ENCODE data around the gene SIK3. TPM values are rescaled to one million over a fixed set of nuclear protein-coding genes. Genes with fewer than 3 reads are reported as not detected.

The SIK3 gene
- total RNA-seq, 1 experiment from 2014 or later = 31.4 TPM

- Histone ChIP-seq H3K14ac (ENCODE audit: insufficient read depth, low read length) (no peak overlapping the region), H2AFZ (ENCODE audit: low read length) (no peak overlapping the region), H2BK120ac (ENCODE audit: low read depth, low read length, poor library complexity, severe bottlenecking) (no peak overlapping the region), H3K9ac (ENCODE audit: extremely low read depth, insufficient read length, low read length) (no peak overlapping the region), H3K79me1 (ENCODE audit: insufficient read depth, low read depth, low read length, poor library complexity, severe bottlenecking) (no peaks in the 10 kb centered on the region), H3K27me3 (ENCODE audit: insufficient read depth, low read length) (no peaks in the 10 kb centered on the region), H2BK20ac (ENCODE audit: low read depth, low read length, poor library complexity, severe bottlenecking) (no peak overlapping the region), H3K27ac (ENCODE audit: insufficient read length, low read depth, low read length) (no peak overlapping the region), H3T11ph (ENCODE audit: low read length) (no peak overlapping the region), H4K8ac (replicated peaks; ENCODE audit: insufficient read length, low read depth, low read length) (no peak overlapping the region), H4K5ac (ENCODE audit: insufficient read length, low read depth, low read length) (no peak overlapping the region), H3K9me3 (ENCODE audit: control insufficient read depth, low read depth, low read length) (no peaks in the 10 kb centered on the region), H4K91ac (ENCODE audit: insufficient read length, low read depth, low read length) (no peak overlapping the region), H2BK15ac (ENCODE audit: low read depth, low read length) (no peak overlapping the region), H3K79me2 (ENCODE audit: insufficient read depth, low read length) (peaks cover 2% of the 10 kb centered on the region; the same call in 1 of the 2 replicates), H3K18ac (ENCODE audit: insufficient read length, low read depth, low read length) (no peak overlapping the region), H2BK5ac (ENCODE audit: insufficient read length, low read length) (no peak overlapping the region), H3K56ac (ENCODE audit: insufficient read length, low read depth, low read length) (no peak overlapping the region), H2BK12ac (ENCODE audit: insufficient read length, low read depth, low read length) (no peak overlapping the region), H3K23me2 (ENCODE audit: insufficient read length, low read depth, low read length, poor library complexity, severe bottlenecking) (no peaks in the 10 kb centered on the region), H2AK5ac (ENCODE audit: insufficient read length, low read length) (no peak overlapping the region), H3K23ac (ENCODE audit: insufficient read length, low read depth, low read length) (no peak overlapping the region), H3K4me1 (ENCODE audit: insufficient read depth, low read length) (peaks cover 2% of the 10 kb centered on the region; the same call in 1 of the 2 replicates), H3K4me2 (ENCODE audit: insufficient read depth, insufficient read length, low read length) (no peak overlapping the region), H3K4ac (ENCODE audit: low read depth, low read length) (no peak overlapping the region), H4K20me1 (ENCODE audit: control insufficient read depth, insufficient read depth, insufficient read length) (no peaks in the 10 kb centered on the region)
- no peaks in the 10 kb centered on the region for H3K27me3 Mint-ChIP-seq (ENCODE audit: low read depth)
- H3K4me1 Mint-ChIP-seq = peaks cover 10 to 12% of the 10 kb centered on the region in 2 experiments
- no peak overlapping the region for H3K4me3 Mint-ChIP-seq
- H3K27ac Mint-ChIP-seq = no peak overlapping the region
- no peaks in the 10 kb centered on the region for H3K9me3 Mint-ChIP-seq
- no peak for DNase-seq
- no peaks in the 10 kb centered on the region for H3K36me3 Mint-ChIP-seq (ENCODE audit: insufficient read depth in 1 of 3, low read depth in 3 of 3)
- TF ChIP-seq CTCF (conservative IDR thresholded peaks at IDR 0.05) = no peak
Observed at GRCh38 chr11:117034901-117035300, 63.3 kb downstream of the SIK3 start.
